ENCODE data around the gene KCNC2.
A peak's percentile ranks its signal among the peaks of the same experiment; 100 is the strongest.

The KCNC2 gene

GRCh38 chr12:75048767-75049166, 160.9 kb downstream of the KCNC2 start:
- Histone ChIP-seq H3K4me1 (ENCODE audit: control insufficient read depth in 1 of 2, insufficient read depth in 2 of 2, low read length in 2 of 2) (no peaks in the 10 kb centered on the region), H3K36me3 (ENCODE audit: control insufficient read depth in 1 of 2, insufficient read depth in 2 of 2, low read length in 2 of 2) (no peaks in the 10 kb centered on the region), H3K27me3 (ENCODE audit: low read depth, low read length) (no peaks in the 10 kb centered on the region), H3K27ac (ENCODE audit: low read length) (no peak overlapping the region), H3K9me3 (ENCODE audit: control insufficient read depth in 1 of 2, low read length in 2 of 2) (no peaks in the 10 kb centered on the region), H3K4me3 (ENCODE audit: low read depth in 1 of 2, low read length in 2 of 2) (no peak overlapping the region)

GRCh38 chr12:75047885-75048525, 161.6 kb downstream of the KCNC2 start:
- Histone ChIP-seq H3K36me3 (ENCODE audit: control insufficient read depth in 1 of 2, insufficient read depth in 2 of 2, low read length in 2 of 2) (no peaks in the 10 kb centered on the region), H3K27me3 (ENCODE audit: low read depth, low read length) (no peaks in the 10 kb centered on the region), H3K9me3 (ENCODE audit: control insufficient read depth in 1 of 2, low read length in 2 of 2) (no peaks in the 10 kb centered on the region), H3K4me1 (ENCODE audit: control insufficient read depth in 1 of 2, insufficient read depth in 2 of 2, low read length in 2 of 2) (no peaks in the 10 kb centered on the region), H3K27ac (ENCODE audit: low read length) (no peak overlapping the region), H3K4me3 (ENCODE audit: low read depth in 1 of 2, low read length in 2 of 2) (no peak overlapping the region)

- no peaks in the 10 kb centered on the region for H3K9me3 ChIP-seq (ENCODE audit: control insufficient read depth in 1 of 2, low read length in 2 of 2)
- H3K36me3 ChIP-seq (ENCODE audit: control insufficient read depth in 1 of 2, insufficient read depth in 2 of 2, low read length in 2 of 2), result no peaks in the 10 kb centered on the region
- no peaks in the 10 kb centered on the region for H3K27me3 ChIP-seq (ENCODE audit: low read depth, low read length)
- no peak overlapping the region for H3K4me3 ChIP-seq (ENCODE audit: low read depth in 1 of 2, low read length in 2 of 2)
- H3K27ac ChIP-seq (ENCODE audit: low read length), result no peak overlapping the region
- no peaks in the 10 kb centered on the region for H3K4me1 ChIP-seq (ENCODE audit: control insufficient read depth in 1 of 2, insufficient read depth in 2 of 2, low read length in 2 of 2)
These were observed 167.5 kb downstream of the KCNC2 start for GRCh38 chr12:75042125-75042524.

GRCh38 chr12:75041472-75041871, 168.2 kb downstream of the KCNC2 start:
- Histone ChIP-seq H3K27ac (ENCODE audit: low read length) (no peak overlapping the region), H3K27me3 (ENCODE audit: low read depth, low read length) (no peaks in the 10 kb centered on the region), H3K4me1 (ENCODE audit: control insufficient read depth in 1 of 2, insufficient read depth in 2 of 2, low read length in 2 of 2) (no peaks in the 10 kb centered on the region), H3K36me3 (ENCODE audit: control insufficient read depth in 1 of 2, insufficient read depth in 2 of 2, low read length in 2 of 2) (no peaks in the 10 kb centered on the region), H3K4me3 (ENCODE audit: low read depth in 1 of 2, low read length in 2 of 2) (no peak overlapping the region), H3K9me3 (ENCODE audit: control insufficient read depth in 1 of 2, low read length in 2 of 2) (no peaks in the 10 kb centered on the region)

GRCh38 chr12:75020068-75020557, 189.5 kb downstream of the KCNC2 start:
- no peaks in the 10 kb centered on the region for H3K4me1 ChIP-seq (ENCODE audit: control insufficient read depth in 1 of 2, insufficient read depth in 2 of 2, low read length in 2 of 2)
- no peaks in the 10 kb centered on the region for H3K27me3 ChIP-seq (ENCODE audit: low read depth, low read length)
- H3K4me3 ChIP-seq (ENCODE audit: low read depth in 1 of 2, low read length in 2 of 2), result peak overlapping the region in 1 of 2 donors; percentile 42
- no peaks in the 10 kb centered on the region for H3K36me3 ChIP-seq (ENCODE audit: control insufficient read depth in 1 of 2, insufficient read depth in 2 of 2, low read length in 2 of 2)
- no peak overlapping the region for H3K27ac ChIP-seq (ENCODE audit: low read length)
- peaks cover 0 to 52% of the 10 kb centered on the region in 2 donors for H3K9me3 ChIP-seq (ENCODE audit: control insufficient read depth in 1 of 2, low read length in 2 of 2)

- Histone ChIP-seq H3K9me3 (ENCODE audit: control insufficient read depth in 1 of 2, low read length in 2 of 2) (no peaks in the 10 kb centered on the region), H3K27me3 (ENCODE audit: low read depth, low read length) (no peaks in the 10 kb centered on the region), H3K4me3 (ENCODE audit: low read depth in 1 of 2, low read length in 2 of 2) (no peak overlapping the region), H3K4me1 (ENCODE audit: control insufficient read depth in 1 of 2, insufficient read depth in 2 of 2, low read length in 2 of 2) (no peaks in the 10 kb centered on the region), H3K36me3 (ENCODE audit: control insufficient read depth in 1 of 2, insufficient read depth in 2 of 2, low read length in 2 of 2) (no peaks in the 10 kb centered on the region), H3K27ac (ENCODE audit: low read length) (no peak overlapping the region)
These were observed 198.5 kb downstream of the KCNC2 start for GRCh38 chr12:75011120-75011519.

GRCh38 chr12:75007133-75007532, 202.5 kb downstream of the KCNC2 start:
- Histone ChIP-seq H3K9me3 (ENCODE audit: control insufficient read depth in 1 of 2, low read length in 2 of 2) (no peaks in the 10 kb centered on the region), H3K36me3 (ENCODE audit: control insufficient read depth in 1 of 2, insufficient read depth in 2 of 2, low read length in 2 of 2) (no peaks in the 10 kb centered on the region), H3K27me3 (ENCODE audit: low read depth, low read length) (no peaks in the 10 kb centered on the region), H3K4me1 (ENCODE audit: control insufficient read depth in 1 of 2, insufficient read depth in 2 of 2, low read length in 2 of 2) (no peaks in the 10 kb centered on the region), H3K27ac (ENCODE audit: low read length) (no peak overlapping the region), H3K4me3 (ENCODE audit: low read depth in 1 of 2, low read length in 2 of 2) (no peak overlapping the region)

- Histone ChIP-seq H3K36me3 (ENCODE audit: control insufficient read depth in 1 of 2, insufficient read depth in 2 of 2, low read length in 2 of 2) (no peaks in the 10 kb centered on the region), H3K27ac (ENCODE audit: low read length) (no peak overlapping the region)
These were observed 209.5 kb downstream of the KCNC2 start for GRCh38 chr12:75000120-75000519.

GRCh38 chr12:74999474-74999873, 210.2 kb downstream of the KCNC2 start:
- no peaks in the 10 kb centered on the region for H3K9me3 ChIP-seq (ENCODE audit: control insufficient read depth in 1 of 2, low read length in 2 of 2)
- H3K36me3 ChIP-seq (ENCODE audit: control insufficient read depth in 1 of 2, insufficient read depth in 2 of 2, low read length in 2 of 2), result no peaks in the 10 kb centered on the region
- H3K4me3 ChIP-seq (ENCODE audit: low read depth in 1 of 2, low read length in 2 of 2), result no peak overlapping the region
- no peak overlapping the region for H3K27ac ChIP-seq (ENCODE audit: low read length)
- no peaks in the 10 kb centered on the region for H3K4me1 ChIP-seq (ENCODE audit: control insufficient read depth in 1 of 2, insufficient read depth in 2 of 2, low read length in 2 of 2)
- H3K27me3 ChIP-seq (ENCODE audit: low read depth, low read length), result no peaks in the 10 kb centered on the region

More at GRCh38 chr12:75000120-75000519, 209.5 kb downstream of the KCNC2 start:
- no peaks in the 10 kb centered on the region for H3K4me1 ChIP-seq (ENCODE audit: control insufficient read depth in 1 of 2, insufficient read depth in 2 of 2, low read length in 2 of 2)
- no peak overlapping the region for H3K4me3 ChIP-seq (ENCODE audit: low read depth in 1 of 2, low read length in 2 of 2)
- no peaks in the 10 kb centered on the region for H3K27me3 ChIP-seq (ENCODE audit: low read depth, low read length)
- no peaks in the 10 kb centered on the region for H3K9me3 ChIP-seq (ENCODE audit: control insufficient read depth in 1 of 2, low read length in 2 of 2)

Measured in muscle layer of duodenum (tissue), 2 donors.